LoVo (cell line): Measurements from ENCODE around the gene ANKRD63.

ENCODE experiments used
- DNase-seq: peaks from one replicate; pipeline ENCODE4 v3.0.0-alpha.2; 2016; ENCODE audit warnings: low spot score

ANKRD63 gene

DNA sequence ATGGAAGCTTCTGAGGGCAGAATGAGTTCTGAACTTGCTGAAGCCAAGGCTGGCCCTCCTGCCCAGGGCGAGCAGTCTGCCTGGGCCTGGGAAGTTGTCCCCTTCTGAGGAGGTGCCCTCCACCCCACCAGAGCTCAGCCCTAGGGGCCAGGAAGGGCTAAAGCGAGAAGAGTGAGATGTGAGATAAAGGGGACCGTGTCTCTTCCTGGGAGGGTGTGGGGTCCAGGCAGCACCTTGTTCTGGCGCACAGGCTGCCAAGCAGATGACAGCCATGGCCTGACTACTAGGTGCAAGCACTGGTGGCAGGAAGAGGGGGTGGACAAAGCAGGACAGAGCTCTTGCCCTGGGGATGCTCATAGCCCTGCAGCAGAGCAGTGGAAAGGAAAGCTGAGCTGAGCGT lies 40.3 kb downstream of the ANKRD63 start:
- DNase-seq, result no peak

DNA sequence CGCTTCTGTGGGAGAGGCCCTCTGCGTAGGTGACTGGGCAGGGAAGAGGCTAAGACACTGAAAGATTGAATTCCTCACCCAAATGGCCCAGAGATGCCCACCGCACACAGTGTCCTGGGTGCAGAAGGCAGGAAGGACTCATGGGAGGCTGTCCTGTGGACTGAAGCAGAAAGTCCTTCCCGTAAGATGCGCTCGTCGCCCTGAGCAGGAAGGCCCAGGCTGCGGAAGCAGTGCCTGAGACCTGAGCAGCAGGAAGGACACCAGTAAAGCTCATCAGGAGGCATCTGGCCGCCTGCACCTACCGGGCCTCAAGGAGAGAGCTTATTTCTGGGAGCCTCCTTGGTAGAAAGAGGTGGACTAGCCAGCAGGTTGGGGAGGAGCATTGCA lies 40.7 kb downstream of the ANKRD63 start:
- DNase-seq, result no peak

DNA sequence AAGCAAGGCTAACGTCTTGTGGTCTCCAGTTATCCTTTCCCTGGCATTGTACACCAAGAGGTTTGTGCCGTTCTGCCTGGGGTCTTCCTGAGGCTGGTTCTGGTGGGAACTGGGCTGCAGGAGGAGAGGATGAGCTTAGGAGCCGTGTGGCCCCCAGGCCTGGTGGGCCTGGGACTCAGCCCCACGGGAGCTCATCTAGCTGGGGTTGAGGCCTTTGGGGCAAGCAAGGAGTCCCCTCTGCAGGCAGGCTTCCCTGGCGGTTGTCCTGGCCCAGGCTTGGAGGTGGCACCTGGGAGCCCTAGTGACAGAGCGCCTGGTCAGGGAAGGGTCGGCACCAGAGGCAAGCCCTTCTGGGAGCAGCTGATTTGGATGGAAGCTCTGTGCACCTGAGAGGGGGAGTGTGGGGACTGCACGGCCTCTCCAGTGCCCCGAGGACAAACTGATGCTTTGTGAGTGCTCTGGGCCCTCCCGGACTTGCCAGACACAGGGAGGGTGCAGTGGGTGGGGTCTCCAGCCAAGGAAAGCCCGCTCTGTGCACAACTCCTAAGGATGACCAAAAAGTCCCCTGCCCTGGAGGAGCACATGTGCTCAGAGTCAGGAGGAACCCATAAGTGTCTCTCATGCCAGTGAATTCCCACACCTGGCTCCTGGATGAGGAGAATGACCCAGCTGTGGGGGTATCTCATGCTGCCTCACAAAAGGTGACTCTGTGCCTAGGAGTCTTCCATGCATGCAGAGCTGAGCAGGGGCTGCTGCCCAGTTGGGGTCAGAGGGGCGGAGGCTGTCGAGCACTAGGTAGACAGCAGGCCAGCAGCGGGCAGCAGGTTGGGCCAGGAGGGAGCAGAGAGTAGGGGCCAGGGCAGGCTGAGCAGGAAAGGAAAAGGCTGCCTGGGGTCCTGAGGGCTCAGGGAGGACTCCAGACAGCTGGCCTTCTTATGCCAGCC lies 41.3 kb downstream of the ANKRD63 start:
- no peak for DNase-seq

DNA sequence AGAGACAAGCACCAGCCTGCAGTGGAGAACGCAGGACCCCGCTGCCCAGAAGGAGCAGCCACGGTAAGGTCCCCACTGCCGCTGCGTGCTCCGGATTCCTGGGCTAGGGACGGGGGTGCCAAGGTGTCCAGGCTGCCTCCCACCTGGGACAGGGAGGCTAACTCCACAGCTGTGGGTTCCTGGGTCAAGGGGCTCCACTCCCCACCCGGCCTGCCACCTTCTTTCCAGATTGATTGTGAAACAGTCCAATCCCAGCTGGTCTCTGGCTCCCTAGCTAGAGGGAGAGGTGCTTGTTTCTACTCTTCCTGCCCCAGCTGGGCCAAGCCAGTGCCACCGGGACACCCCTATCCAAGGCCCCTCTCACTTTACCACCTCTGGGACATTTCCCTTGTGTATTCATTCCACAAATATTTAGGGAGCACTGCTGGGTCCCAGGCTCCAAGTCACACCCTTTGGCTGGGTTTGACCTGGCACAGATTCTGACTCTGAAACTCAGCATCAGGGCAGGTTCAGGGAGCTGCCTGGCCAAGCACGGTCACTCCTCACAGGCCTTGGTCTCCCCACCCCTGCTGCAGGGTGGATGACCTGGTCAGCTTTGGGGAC lies 42.1 kb downstream of the ANKRD63 start:
- no peak for DNase-seq

DNA sequence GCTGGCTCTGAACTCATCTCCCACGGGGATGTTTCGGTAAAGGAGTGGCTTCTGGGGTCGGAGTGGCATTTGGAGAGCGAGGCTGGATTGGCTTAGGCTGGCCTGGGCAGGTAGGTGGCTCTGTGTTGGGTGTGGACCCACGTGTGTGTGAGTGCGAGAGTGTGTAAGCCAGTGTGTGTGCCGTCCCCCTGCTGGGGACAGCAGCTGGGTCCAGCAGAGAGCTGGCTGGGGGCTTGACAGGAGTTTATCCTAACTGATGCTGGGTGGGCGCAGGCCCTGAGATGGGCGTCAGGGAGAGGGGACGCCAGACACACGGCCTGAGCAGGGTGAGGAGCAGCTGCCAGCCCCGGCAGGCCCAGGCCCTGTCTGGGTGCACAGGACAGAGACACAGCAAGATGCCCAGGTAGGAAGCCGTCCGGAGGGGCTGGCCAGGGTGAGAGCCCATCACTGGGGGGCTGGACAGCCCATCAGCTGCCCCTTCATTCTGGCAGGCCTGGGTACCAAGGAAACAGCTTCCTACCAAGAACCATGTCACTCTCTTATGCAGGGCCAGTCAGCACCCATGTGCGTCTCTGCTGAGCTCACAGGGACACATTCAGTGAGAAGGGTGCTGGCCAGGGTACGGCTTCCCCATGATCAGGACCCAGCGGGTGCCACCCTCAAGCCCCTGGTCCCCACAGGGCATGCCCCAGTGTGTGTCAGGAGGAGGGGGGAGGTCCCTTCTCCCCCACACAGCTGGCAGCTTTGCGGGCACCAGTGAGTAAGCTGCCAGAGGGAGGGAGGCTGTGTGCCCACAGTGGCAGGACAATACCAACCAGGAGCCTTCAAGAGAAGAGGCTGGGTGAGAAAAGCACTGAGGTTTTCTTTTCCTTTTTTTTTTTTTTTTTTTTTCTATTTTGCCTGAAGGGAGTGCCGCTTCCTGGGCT lies 42.9 kb downstream of the ANKRD63 start:
- DNase-seq, result no peak

DNA sequence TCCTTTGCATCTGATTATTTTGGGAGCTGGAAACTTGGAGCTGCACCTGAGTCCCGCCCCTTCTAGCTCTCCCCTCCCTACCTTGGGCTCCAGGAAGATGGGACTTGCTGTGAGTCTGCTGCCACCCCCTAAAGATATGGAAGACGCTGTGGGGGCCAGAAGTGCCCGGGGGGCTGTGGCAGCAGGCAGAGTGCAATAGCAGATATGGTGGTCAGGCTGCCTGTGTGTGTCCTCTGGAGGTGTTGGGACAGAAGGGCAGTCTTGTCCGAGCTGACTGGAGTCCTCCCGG lies 43.5 kb downstream of the ANKRD63 start:
- no peak for DNase-seq

DNA sequence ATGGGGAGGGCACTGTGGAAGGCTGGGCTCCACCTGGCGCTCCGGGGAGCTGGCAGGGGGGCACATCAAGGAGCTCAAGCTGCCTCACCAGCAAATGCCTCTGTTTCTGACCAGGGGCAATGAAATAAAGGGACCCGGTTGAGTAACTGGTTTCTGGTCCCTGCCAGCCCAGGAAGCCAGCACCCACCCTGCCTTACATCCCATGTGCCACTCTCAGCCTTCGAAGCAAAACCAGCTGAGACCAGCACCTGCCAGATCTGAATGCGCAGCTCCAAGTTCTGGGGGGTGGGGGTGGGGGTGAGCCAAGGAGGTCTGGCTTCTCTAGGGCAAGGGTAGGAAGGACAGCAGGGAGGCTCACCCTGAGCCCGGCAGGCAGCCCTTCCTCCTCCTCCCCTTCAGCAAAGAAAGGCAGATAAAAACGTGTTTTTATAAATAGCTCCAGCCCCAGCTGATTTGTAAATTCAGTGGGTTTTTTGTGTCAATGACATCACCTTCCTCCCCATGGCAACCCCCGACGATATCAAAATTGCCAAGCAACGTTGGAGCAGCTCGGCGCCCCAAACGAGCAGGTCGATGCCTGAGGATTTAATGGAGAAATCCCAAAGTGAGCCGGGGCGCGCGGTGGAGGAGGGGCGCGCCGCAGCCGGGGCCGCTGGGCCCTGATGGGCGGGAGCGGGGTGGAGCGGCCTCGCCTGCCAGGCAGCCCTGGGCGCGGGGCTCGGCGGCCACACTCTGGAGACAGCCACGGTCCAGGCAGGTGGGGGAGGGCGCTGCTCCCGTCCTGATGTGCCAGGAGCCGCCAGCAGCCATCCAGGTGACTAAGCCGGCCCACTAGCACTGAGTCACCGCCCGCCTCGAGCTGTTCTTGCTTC lies 44.1 kb downstream of the ANKRD63 start, which contains the start of gene PAK6:
Gene PAK6, plus strand, starts transcription at position 532 of the 872 bp plus-strand sequence. CDS start 25,723 bp downstream, outside the sequence.
- DNase-seq, result peak; percentile 86

DNA sequence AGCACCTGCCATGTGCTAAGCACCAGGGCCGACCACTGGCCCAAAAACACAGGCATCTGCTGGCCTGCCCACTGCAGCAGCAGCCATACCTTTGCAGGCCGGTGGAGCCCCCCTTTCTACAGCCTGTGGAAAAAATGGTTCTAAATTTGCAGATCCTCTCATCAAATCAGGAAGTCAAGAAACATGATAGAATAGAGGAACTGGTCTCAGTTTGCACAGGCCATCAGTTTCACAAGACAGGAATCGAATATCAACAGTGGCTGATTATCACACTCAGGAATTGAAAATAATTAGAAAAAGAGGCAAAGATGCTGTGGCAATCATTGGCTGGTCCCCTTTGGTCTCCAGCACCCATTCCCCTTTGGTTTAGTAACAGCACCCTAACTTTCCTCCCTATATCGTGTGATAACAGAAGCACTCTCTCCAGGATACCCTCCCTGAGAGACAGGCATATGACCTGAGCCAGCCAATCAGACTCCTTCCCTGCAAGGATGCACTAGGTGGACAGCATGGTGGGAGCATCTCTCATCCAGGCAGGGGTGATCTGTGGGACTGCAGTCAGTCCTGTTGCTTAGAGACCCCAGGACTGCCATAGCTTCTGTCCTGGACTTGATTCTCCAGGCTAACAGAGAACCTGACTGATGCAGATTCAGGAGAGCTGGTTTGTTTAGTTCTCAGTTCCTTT lies 47.5 kb downstream of the ANKRD63 start:
- DNase-seq, result no peak

DNA sequence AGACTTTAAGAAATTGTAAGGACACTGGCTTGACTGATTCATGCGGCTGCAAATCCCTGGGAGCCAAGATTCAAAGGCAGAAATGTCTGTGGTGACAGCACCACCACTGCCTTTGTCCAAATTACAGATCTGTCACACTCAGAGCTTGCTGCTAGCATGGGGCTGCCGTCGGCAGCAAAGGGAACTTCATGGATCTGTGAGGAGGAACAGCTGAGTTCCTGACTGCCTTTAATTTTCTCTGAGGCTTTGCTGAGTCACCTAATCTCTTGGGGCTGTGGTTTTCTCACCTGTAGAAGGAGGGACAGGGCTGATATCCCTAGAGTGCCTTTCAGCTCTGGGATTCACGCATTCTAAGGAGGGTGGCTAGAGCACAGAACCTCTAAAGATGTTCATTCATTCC lies 48.1 kb downstream of the ANKRD63 start:
- no peak for DNase-seq

DNA sequence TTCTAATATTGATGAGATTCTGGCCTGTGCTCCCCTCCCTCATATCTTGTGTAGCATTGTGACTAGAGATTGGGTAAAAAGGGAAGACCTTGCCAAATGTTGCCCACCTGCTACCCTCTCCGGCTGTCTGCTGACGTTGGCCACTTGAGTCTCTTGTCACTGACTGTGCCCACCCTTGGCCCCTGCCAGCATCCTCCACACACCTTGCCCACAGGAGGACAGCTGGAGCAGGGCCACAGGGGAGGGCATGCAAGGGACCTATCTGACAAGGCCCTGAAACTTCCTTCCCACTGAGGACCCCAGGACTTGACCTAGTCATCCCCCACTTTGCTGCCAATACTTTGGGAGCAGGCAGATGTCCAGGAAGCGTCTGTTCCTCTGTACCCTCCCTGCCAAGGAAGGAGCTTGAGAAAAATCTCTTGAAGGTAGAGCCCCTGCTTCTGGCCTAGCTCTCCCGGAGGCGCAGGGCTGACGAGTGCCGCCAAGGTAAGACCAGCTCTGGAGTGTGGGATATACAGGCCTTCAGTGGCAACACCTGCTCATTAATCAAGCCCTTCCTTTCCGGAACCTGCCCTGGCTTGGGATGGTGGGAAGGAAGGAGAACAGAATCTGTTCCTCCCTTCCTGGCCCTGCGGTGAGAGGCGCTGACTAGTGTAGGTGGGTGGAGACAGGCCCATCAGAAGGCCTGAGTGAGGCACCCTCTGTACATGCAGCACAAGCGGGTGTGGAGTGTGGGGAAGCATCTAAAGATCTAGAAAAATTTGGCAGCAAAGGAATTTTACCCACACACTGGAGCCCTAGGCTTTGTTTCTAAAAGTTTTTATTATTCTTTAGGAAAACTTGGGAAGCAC lies 48.9 kb downstream of the ANKRD63 start:
- no peak for DNase-seq

DNA sequence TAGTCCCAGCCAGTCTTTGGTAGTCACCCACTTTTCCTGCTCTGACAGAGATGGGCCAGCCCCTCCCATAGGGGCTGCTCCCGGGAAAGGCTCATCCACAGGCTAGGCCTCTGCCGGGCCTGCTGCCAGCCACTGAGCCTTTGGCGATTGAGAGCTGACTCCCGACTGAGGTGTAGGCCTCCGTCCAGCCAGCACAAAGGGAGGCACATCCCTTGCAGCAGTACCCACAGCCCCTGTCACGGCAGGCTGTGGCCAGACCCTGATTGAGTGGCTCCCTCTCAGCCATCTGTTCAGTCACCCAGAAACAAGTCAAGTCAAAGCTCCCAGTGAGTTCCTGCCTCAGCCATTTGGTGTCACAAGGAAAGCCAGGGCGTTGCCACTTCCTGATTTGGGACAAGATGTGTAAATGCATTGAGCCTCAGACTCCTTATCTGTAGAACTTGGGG lies 50.2 kb downstream of the ANKRD63 start:
- DNase-seq, result no peak
